SK-N-MC (cell line): ENCODE measurements around the gene FCHSD2.
A peak's percentile ranks its signal among the peaks of the same experiment; 100 is the strongest.
"Not testable (repeated sequence)": the region's sequence is repeated elsewhere in the genome, so short reads cannot be mapped to it uniquely, and the experiment has no call there.

Experiments
- DNase-seq: peaks from one replicate; pipeline ENCODE4 v3.0.0-alpha.2; 2011; ENCODE audit warnings: low read depth, low spot score
- H3K27ac ChIP-seq: fragments of 200-600 bp; sonication (generic); 2 replicates; pipeline ENCODE4 v1.5.1; 2016; ENCODE audit warnings: mixed run types
- H3K36me3 ChIP-seq: fragments of 200-600 bp; sonication (generic); 2 replicates; pipeline ENCODE4 v1.6.1; 2017; ENCODE audit warnings: antibody characterized with exemption, low read length, mixed read lengths; ENCODE audit not compliant: insufficient read depth
- H3K4me3 ChIP-seq: fragments of 200-600 bp; sonication (generic); 2 replicates; pipeline ENCODE4 v1.5.1; 2016
- H3K9ac ChIP-seq: fragments of 200-600 bp; sonication (generic); 2 replicates; pipeline ENCODE4 v1.8.0; 2017; ENCODE audit warnings: mixed run types, mixed read lengths; ENCODE audit not compliant: insufficient read length
- H3K9me3 ChIP-seq: fragments of 200-600 bp; sonication (generic); 2 replicates; pipeline ENCODE4 v1.6.1; 2017; ENCODE audit warnings: low read depth, mild to moderate bottlenecking, antibody characterized with exemption, low read length, moderate library complexity, mixed read lengths
- EZH2 ChIP-seq: fragments of 200-600 bp; sonication (generic); IDR thresholded peaks from one replicate; pipeline ENCODE4 v1.6.1; 2017; ENCODE audit warnings: antibody characterized with exemption
- FOXP2 ChIP-seq: optimal IDR thresholded peaks from 2 replicates; pipeline ENCODE3; 2011; ENCODE audit warnings: mild to moderate bottlenecking, moderate library complexity; ENCODE audit not compliant: insufficient read depth; ENCODE audit errors: extremely low read length, control extremely low read depth
- POLR2AphosphoS5 ChIP-seq: IDR thresholded peaks from 2 replicates; pipeline ENCODE4 v1.6.1; 2012; ENCODE audit warnings: mild to moderate bottlenecking, low read depth, low read length, borderline replicate concordance

FCHSD2 gene

GRCh38 chr11:73143126-73143838, 1.2 kb upstream of the FCHSD2 start:
- no peaks in the 10 kb centered on the region for H3K9me3 ChIP-seq
- peak overlapping the region; percentile 96 for H3K4me3 ChIP-seq
- TF ChIP-seq POLR2AphosphoS5 (no peak), EZH2 (no peak), FOXP2 (no peak)
- no peak for DNase-seq
- peaks cover 12% of the 10 kb centered on the region for H3K36me3 ChIP-seq
- peak overlapping the region; percentile 89 for H3K27ac ChIP-seq
- peak overlapping the region; percentile 43 for H3K9ac ChIP-seq

- TF ChIP-seq EZH2 (no peak), POLR2AphosphoS5 (0 out of 2 replicates have a peak, but pooled peaks have one; percentile 3)
- no peak for DNase-seq
- H3K36me3 ChIP-seq, result peaks cover 30% of the 10 kb centered on the region
- no peaks in the 10 kb centered on the region for H3K9me3 ChIP-seq
- H3K27ac ChIP-seq, result peak overlapping the region; percentile 91
- peak overlapping the region; percentile 96 for H3K4me3 ChIP-seq
- peak overlapping the region; percentile 91 for H3K9ac ChIP-seq
These were observed 600 bp downstream of the FCHSD2 start for GRCh38 chr11:73141309-73142127.

- DNase-seq, result no peak
- Histone ChIP-seq H3K36me3 (peaks cover 33% of the 10 kb centered on the region), H3K9ac (peak overlapping the region; percentile 91), H3K27ac (peak overlapping the region; percentile 91), H3K4me3 (peak overlapping the region; percentile 96), H3K9me3 (no peaks in the 10 kb centered on the region)
- TF ChIP-seq EZH2 (no peak), POLR2AphosphoS5 (no peak), FOXP2 (no peak)
These were observed 1.1 kb downstream of the FCHSD2 start for GRCh38 chr11:73141031-73141308.

- H3K9ac ChIP-seq, result peak overlapping the region; percentile 91
- peak overlapping the region; percentile 91 for H3K27ac ChIP-seq
- TF ChIP-seq EZH2, result no peak
- TF ChIP-seq POLR2AphosphoS5, result 0 out of 2 replicates have a peak, but pooled peaks have one; percentile 12
- TF ChIP-seq FOXP2, result no peak
- H3K36me3 ChIP-seq, result peaks cover 38% of the 10 kb centered on the region
- H3K4me3 ChIP-seq, result peak overlapping the region; percentile 96
- no peaks in the 10 kb centered on the region for H3K9me3 ChIP-seq
- no peak for DNase-seq
These were observed 1.7 kb downstream of the FCHSD2 start for GRCh38 chr11:73140213-73141030.

GRCh38 chr11:73139476-73140198, 2.5 kb downstream of the FCHSD2 start:
- no peaks in the 10 kb centered on the region for H3K9me3 ChIP-seq
- peak overlapping the region; percentile 96 for H3K4me3 ChIP-seq
- H3K36me3 ChIP-seq, result peaks cover 44% of the 10 kb centered on the region
- DNase-seq, result peak; percentile 92
- H3K27ac ChIP-seq, result peak overlapping the region; percentile 91
- TF ChIP-seq POLR2AphosphoS5 (peak; percentile 38; the same call in 1 of the 2 replicates), EZH2 (no peak), FOXP2 (no peak)
- H3K9ac ChIP-seq, result peak overlapping the region; percentile 91

GRCh38 chr11:73137944-73138274, 4.2 kb downstream of the FCHSD2 start:
- H3K36me3 ChIP-seq, result peaks cover 61% of the 10 kb centered on the region
- no peak overlapping the region for H3K27ac ChIP-seq
- no peak for DNase-seq
- no peak overlapping the region for H3K9ac ChIP-seq
- H3K9me3 ChIP-seq, result no peaks in the 10 kb centered on the region
- H3K4me3 ChIP-seq, result no peak overlapping the region
- TF ChIP-seq POLR2AphosphoS5 (no peak), EZH2 (no peak), FOXP2 (no peak)

- H3K9ac ChIP-seq, result no peak overlapping the region
- no peak for DNase-seq
- H3K4me3 ChIP-seq, result no peak overlapping the region
- H3K27ac ChIP-seq, result no peak overlapping the region
- TF ChIP-seq FOXP2, result no peak
- no peak for TF ChIP-seq EZH2
- no peak for TF ChIP-seq POLR2AphosphoS5
- no peaks in the 10 kb centered on the region for H3K9me3 ChIP-seq
- peaks cover 64% of the 10 kb centered on the region for H3K36me3 ChIP-seq
These were observed 4.7 kb downstream of the FCHSD2 start for GRCh38 chr11:73137262-73137943.

- DNase-seq, H3K9ac ChIP-seq, H3K27ac ChIP-seq, H3K9me3 ChIP-seq, H3K4me3 ChIP-seq: not testable (repeated sequence)
- peaks cover 70% of the 10 kb centered on the region for H3K36me3 ChIP-seq
These were observed 5.4 kb downstream of the FCHSD2 start for GRCh38 chr11:73136722-73137121.
